T47D (cell line): Measurements from ENCODE around the gene ASL.
"Not testable (repeated sequence)": the region's sequence is repeated elsewhere in the genome, so short reads cannot be mapped to it uniquely, and the experiment has no call there.

Experiments
- DNase-seq, 2 experiments: peaks; one replicate each; pipeline versions ENCODE4 v3.0.0 to v3.0.0-alpha.2; 2011 to 2012; ENCODE audit warnings: low read depth in 1 of 2, low spot score in 1 of 2
- JUND ChIP-seq: IDR thresholded peaks from 2 replicates; pipeline ENCODE4 v1.6.1; 2012; ENCODE audit warnings: low read depth
- in situ Hi-C: cut with HindIII; loops from 2 replicates; pipeline ENCODE4 v1.10.0; 2016; ENCODE audit warnings: low sequenced_read_pairs, low pct_unique_long_range_greater_than_20kb

ASL gene

GRCh38 chr7:66088861-66089838 is 13.5 kb downstream of the ASL start:
- in situ Hi-C loops: no loop called here
- no peak for TF ChIP-seq JUND
- no peak for DNase-seq

GRCh38 chr7:66092654-66093053 is 17.0 kb downstream of the ASL start:
- in situ Hi-C loops: no loop called here
- TF ChIP-seq JUND: no peak

GRCh38 chr7:66095010-66095409 is 19.4 kb downstream of the ASL start:
- in situ Hi-C loops: no loop called here
- no peak for DNase-seq
- TF ChIP-seq JUND: no peak

More at GRCh38 chr7:66092654-66093053, 17.0 kb downstream of the ASL start:
- no peak for DNase-seq

- TF ChIP-seq JUND: no peak
- in situ Hi-C loops: no loop called here
These were observed 23.6 kb downstream of the ASL start for GRCh38 chr7:66099232-66099550.

GRCh38 chr7:66099551-66100407 is 24.2 kb downstream of the ASL start:
- in situ Hi-C loops: no loop called here
- TF ChIP-seq JUND: no peak
- peak; percentile 40 to 99 for DNase-seq

More at GRCh38 chr7:66099232-66099550, 23.6 kb downstream of the ASL start:
- DNase-seq: peak in 1 of 2 experiments; percentile 97

GRCh38 chr7:66100408-66101050 is 24.9 kb downstream of the ASL start:
- in situ Hi-C loops: no loop called here
- DNase-seq: no peak
- TF ChIP-seq JUND: no peak

- in situ Hi-C loops, DNase-seq: not testable (repeated sequence)
These were observed 26.5 kb downstream of the ASL start for GRCh38 chr7:66102168-66102567.

- in situ Hi-C loops, DNase-seq: not testable (repeated sequence)
These were observed 28.4 kb downstream of the ASL start for GRCh38 chr7:66103994-66104393.

GRCh38 chr7:66105263-66105748 is 29.7 kb downstream of the ASL start:
- TF ChIP-seq JUND: no peak
- in situ Hi-C loops: no loop called here
- no peak for DNase-seq

GRCh38 chr7:66108410-66108809 is 32.8 kb downstream of the ASL start:
- DNase-seq, in situ Hi-C loops: not testable (repeated sequence)

- in situ Hi-C loops: no loop called here
- no peak for DNase-seq
These were observed 35.2 kb downstream of the ASL start for GRCh38 chr7:66110856-66111255.

More at GRCh38 chr7:66110856-66111255, 35.2 kb downstream of the ASL start:
- TF ChIP-seq JUND: no peak
